ENCODE data around the gene ATG13.

The ATG13 gene

GRCh38 chr11:46635557-46636139 lies 18.3 kb downstream of the ATG13 start:
- DNase-seq (ENCODE audit: low read depth): no peak
- no peak overlapping the region for H3K4me3 ChIP-seq (ENCODE audit: low read length)
- TF ChIP-seq, protein P1, sequence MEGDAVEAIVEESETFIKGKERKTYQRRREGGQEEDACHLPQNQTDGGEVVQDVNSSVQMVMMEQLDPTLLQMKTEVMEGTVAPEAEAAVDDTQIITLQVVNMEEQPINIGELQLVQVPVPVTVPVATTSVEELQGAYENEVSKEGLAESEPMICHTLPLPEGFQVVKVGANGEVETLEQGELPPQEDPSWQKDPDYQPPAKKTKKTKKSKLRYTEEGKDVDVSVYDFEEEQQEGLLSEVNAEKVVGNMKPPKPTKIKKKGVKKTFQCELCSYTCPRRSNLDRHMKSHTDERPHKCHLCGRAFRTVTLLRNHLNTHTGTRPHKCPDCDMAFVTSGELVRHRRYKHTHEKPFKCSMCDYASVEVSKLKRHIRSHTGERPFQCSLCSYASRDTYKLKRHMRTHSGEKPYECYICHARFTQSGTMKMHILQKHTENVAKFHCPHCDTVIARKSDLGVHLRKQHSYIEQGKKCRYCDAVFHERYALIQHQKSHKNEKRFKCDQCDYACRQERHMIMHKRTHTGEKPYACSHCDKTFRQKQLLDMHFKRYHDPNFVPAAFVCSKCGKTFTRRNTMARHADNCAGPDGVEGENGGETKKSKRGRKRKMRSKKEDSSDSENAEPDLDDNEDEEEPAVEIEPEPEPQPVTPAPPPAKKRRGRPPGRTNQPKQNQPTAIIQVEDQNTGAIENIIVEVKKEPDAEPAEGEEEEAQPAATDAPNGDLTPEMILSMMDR (conservative IDR thresholded peaks at IDR 0.05; ENCODE audit: low read length): no peak

GRCh38 chr11:46637546-46637945 lies 20.2 kb downstream of the ATG13 start:
- DNase-seq (ENCODE audit: low read depth): no peak
- H3K4me3 ChIP-seq (ENCODE audit: low read length): no peak overlapping the region
- TF ChIP-seq, protein P1 (conservative IDR thresholded peaks at IDR 0.05; ENCODE audit: low read length): no peak

GRCh38 chr11:46639197-46639839 lies 22.0 kb downstream of the ATG13 start:
- no peak overlapping the region for H3K4me3 ChIP-seq (ENCODE audit: low read length)
- TF ChIP-seq, protein P1 (conservative IDR thresholded peaks at IDR 0.05; ENCODE audit: low read length): no peak
- DNase-seq (ENCODE audit: low read depth): no peak

- H3K4me3 ChIP-seq (ENCODE audit: low read length): no peak overlapping the region
- TF ChIP-seq, protein P1 (conservative IDR thresholded peaks at IDR 0.05; ENCODE audit: low read length): no peak
- no peak for DNase-seq (ENCODE audit: low read depth)
Observed at GRCh38 chr11:46640036-46640788, 22.9 kb downstream of the ATG13 start.

- TF ChIP-seq, protein P1 (conservative IDR thresholded peaks at IDR 0.05; ENCODE audit: low read length): no peak
- no peak overlapping the region for H3K4me3 ChIP-seq (ENCODE audit: low read length)
- DNase-seq (ENCODE audit: low read depth): no peak
Observed at GRCh38 chr11:46641639-46642038, 24.3 kb downstream of the ATG13 start.

GRCh38 chr11:46642627-46643335 lies 25.4 kb downstream of the ATG13 start:
- TF ChIP-seq, protein P1 (conservative IDR thresholded peaks at IDR 0.05; ENCODE audit: low read length): no peak
- no peak overlapping the region for H3K4me3 ChIP-seq (ENCODE audit: low read length)
- DNase-seq (ENCODE audit: low read depth): no peak
